H1 (cell line): ENCODE results near the gene CRKL. TPM values are rescaled to one million over a fixed set of nuclear protein-coding genes. Genes with fewer than 3 reads are reported as not detected.

Experiments used
- ASH2L ChIP-seq: fragments of 200-600, 300-600 bp; sonication (generic); IDR thresholded peaks from one replicate; pipeline ENCODE4 v1.7.1; 2017; ENCODE audit warnings: low read length
- BRCA1 ChIP-seq: IDR thresholded peaks from 2 replicates; pipeline ENCODE4 v1.6.1; 2012; ENCODE audit warnings: low read depth, low read length, improper control_type of control experiment
- CREB1 ChIP-seq: IDR thresholded peaks from 2 replicates; pipeline ENCODE4 v1.6.1; 2012; ENCODE audit warnings: inconsistent platforms
- POU5F1 ChIP-seq: IDR thresholded peaks from 2 replicates; pipeline ENCODE4 v1.6.1; 2011; ENCODE audit warnings: low read depth, mild to moderate bottlenecking, low read length, moderate library complexity
- RNF2 ChIP-seq: fragments of 200-900, 300-1000 bp; sonication (generic); IDR thresholded peaks from 2 replicates; pipeline ENCODE4 v1.7.1; 2016; ENCODE audit warnings: borderline replicate concordance, low read depth, mild to moderate bottlenecking, antibody characterized with exemption, low read length; ENCODE audit not compliant: poor library complexity, severe bottlenecking; ENCODE audit errors: missing control alignments
- ZNF274 ChIP-seq: IDR thresholded peaks from 2 replicates; pipeline ENCODE4 v1.7.0; 2012; ENCODE audit warnings: low read length, borderline replicate concordance; ENCODE audit errors: extremely low read depth
- polyA plus RNA-seq, 7 experiments: library from polyadenylated mRNA; depleted of rRNA in 3 of 7; stranded (reverse) in 5 of 7; unstranded in 2 of 7; fragments of >200 nt in 5 of 7; fragments of 200-250 nt in 2 of 7; gene quantifications; 1 replicate in 5 of 7; 2 replicates in 1 of 7; 4 replicates in 1 of 7; pipeline versions ENCODE4 v1.2.1 to v1.2.3, GENCODE V29; 2011 to 2013; ENCODE audit warnings: missing spikeins in 2 of 7, mixed read lengths in 2 of 7
- total RNA-seq: library from RNA; stranded (reverse); fragmentation: NEBNext Ultra II Directional; extraction: Animal tissue kit (Norgen Biotek cat#: 25700); gene quantifications from 2 replicates; pipeline ENCODE4 v1.2.1, GENCODE V29; 2021
- TF ChIP-seq, protein P1 (sequence below): IDR thresholded peaks from 2 replicates; pipeline ENCODE4 v1.6.1; 2012; ENCODE audit warnings: inconsistent platforms
- TF ChIP-seq, protein P2 (sequence below): IDR thresholded peaks from 2 replicates; pipeline ENCODE4 v1.6.1; 2011; ENCODE audit warnings: low read length, improper control_type of control experiment

Gene CRKL
- total and polyA plus RNA-seq, 2 of the 8 experiments (the other 6 are each of a cell fraction or from before 2014, with no cell fraction given): 34.5 to 94.5 TPM

DNA sequence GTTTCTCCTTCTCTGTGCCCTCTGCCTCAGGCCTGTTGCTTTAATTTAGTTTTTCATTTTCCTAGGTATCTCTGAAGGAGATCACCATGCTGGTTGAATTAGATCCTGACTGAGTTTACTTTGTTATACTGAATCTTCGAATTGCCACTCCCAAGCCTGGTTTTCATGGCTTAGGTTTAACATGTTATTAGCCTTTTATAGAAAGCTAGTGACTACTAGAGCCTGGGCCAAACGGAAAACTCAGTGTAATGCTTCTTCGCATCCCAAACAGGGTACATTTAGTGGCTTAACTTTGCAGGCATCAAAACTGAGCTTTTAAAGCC is 3.6 kb downstream of the CRKL start (continued):
- TF ChIP-seq, protein P1, sequence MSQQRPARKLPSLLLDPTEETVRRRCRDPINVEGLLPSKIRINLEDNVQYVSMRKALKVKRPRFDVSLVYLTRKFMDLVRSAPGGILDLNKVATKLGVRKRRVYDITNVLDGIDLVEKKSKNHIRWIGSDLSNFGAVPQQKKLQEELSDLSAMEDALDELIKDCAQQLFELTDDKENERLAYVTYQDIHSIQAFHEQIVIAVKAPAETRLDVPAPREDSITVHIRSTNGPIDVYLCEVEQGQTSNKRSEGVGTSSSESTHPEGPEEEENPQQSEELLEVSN: no peak
- TF ChIP-seq CREB1 (no peak), RNF2 (no peak), BRCA1 (no peak), ASH2L (no peak), ZNF274 (no peak), POU5F1 (no peak)
- TF ChIP-seq, protein P2, sequence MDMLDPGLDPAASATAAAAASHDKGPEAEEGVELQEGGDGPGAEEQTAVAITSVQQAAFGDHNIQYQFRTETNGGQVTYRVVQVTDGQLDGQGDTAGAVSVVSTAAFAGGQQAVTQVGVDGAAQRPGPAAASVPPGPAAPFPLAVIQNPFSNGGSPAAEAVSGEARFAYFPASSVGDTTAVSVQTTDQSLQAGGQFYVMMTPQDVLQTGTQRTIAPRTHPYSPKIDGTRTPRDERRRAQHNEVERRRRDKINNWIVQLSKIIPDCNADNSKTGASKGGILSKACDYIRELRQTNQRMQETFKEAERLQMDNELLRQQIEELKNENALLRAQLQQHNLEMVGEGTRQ: no peak
